WTC11 (cell line): Measurements from ENCODE around the gene SLAMF1.

Experiments used
- ATF3 ChIP-seq: sonication (generic); formaldehyde crosslinking; conservative IDR thresholded peaks from 2 replicates; pipeline ENCODE4 v1.8.1; 2022; ENCODE audit warnings: mild to moderate bottlenecking, missing genetic modification reagents
- ELF4 ChIP-seq: sonication (generic); formaldehyde crosslinking; IDR thresholded peaks from 2 replicates; pipeline ENCODE4 v1.8.1; 2022; ENCODE audit warnings: low read depth, mild to moderate bottlenecking, moderate library complexity, missing genetic modification reagents
- MLX ChIP-seq: sonication (generic); formaldehyde crosslinking; IDR thresholded peaks from 2 replicates; pipeline ENCODE4 v1.8.1; 2023; ENCODE audit warnings: mild to moderate bottlenecking, missing genetic modification reagents, moderate library complexity
- NFYB ChIP-seq: sonication (generic); formaldehyde crosslinking; conservative IDR thresholded peaks from 2 replicates; pipeline ENCODE4 v1.8.0; 2022; ENCODE audit warnings: low read depth, missing genetic modification reagents
- NR2C2 ChIP-seq: sonication (generic); formaldehyde crosslinking; IDR thresholded peaks from 2 replicates; pipeline ENCODE4 v1.8.0; 2022; ENCODE audit warnings: mild to moderate bottlenecking, missing genetic modification reagents
- OVOL2 ChIP-seq: fragments of 250-450 bp; sonication (Bioruptor Pico); IDR thresholded peaks from 2 replicates; pipeline ENCODE4 v1.9.0; 2021; ENCODE audit warnings: mild to moderate bottlenecking, borderline replicate concordance
- ZNF138 ChIP-seq: sonication (generic); formaldehyde crosslinking; conservative IDR thresholded peaks from 2 replicates; pipeline ENCODE4 v1.8.1; 2022; ENCODE audit warnings: mild to moderate bottlenecking, moderate library complexity, missing genetic modification reagents
- TF ChIP-seq, protein P1 (sequence below): sonication (generic); formaldehyde crosslinking; IDR thresholded peaks from 2 replicates; pipeline ENCODE4 v1.8.0; 2023; ENCODE audit warnings: mild to moderate bottlenecking, missing genetic modification reagents
- TF ChIP-seq, protein P2 (sequence below): fragments of 200-600 bp; IDR thresholded peaks from 2 replicates; pipeline ENCODE4 v1.8.0; 2022; ENCODE audit warnings: antibody characterized with exemption
- TF ChIP-seq, protein P3 (sequence below): sonication (generic); formaldehyde crosslinking; IDR thresholded peaks from 2 replicates; pipeline ENCODE4 v1.8.0; 2022; ENCODE audit warnings: mild to moderate bottlenecking, missing genetic modification reagents
- TF ChIP-seq, protein P4 (sequence below): sonication (generic); formaldehyde crosslinking; IDR thresholded peaks from 2 replicates; pipeline ENCODE4 v1.8.1; 2023; ENCODE audit warnings: mild to moderate bottlenecking, missing genetic modification reagents, moderate library complexity
- TF ChIP-seq, protein P5 (sequence below): sonication (generic); formaldehyde crosslinking; IDR thresholded peaks from 2 replicates; pipeline ENCODE4 v1.8.1; 2022; ENCODE audit warnings: low read depth, missing genetic modification reagents, borderline replicate concordance

DNA sequence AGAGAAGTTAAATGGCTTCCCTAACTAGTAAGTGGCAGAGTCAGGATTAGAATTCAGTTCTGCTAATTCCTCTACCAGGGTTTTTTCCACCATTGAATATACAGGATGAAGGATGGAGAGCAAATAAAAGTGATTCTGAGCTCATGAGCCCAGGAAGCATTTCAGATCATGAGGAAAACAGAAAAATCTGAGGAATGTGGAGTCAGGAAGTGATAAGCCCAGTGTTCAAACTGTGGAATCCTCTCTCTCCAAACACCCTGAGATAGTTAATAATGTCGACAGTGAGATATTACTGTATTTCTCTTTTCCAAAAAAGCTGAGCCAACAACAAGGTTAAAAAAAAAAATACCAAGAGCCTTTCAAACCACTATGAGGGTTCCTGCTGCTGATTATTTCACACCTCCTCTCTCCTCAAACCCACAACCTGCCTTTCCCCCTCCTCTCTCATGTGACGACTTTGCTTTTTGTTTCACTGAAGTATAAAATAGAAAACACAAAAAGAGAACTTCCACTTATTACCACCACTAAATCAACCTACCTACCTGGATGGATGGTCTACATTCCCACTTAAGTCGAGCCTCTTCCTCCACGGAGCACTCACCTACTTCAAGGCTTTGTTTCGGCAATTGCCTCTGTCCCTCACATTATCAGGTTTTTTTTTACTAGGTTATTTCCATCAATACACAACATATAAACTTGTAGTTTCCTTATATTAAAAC is 8.9 kb downstream of the SLAMF1 start:
- TF ChIP-seq ATF3 (CRISPR knock-in tag) (no peak), ZNF138 (no peak), NR2C2 (CRISPR knock-in tag) (no peak), MLX (CRISPR knock-in tag) (no peak), ELF4 (no peak), NFYB (CRISPR knock-in tag) (no peak), OVOL2 (CRISPR knock-in tag) (no peak)
- TF ChIP-seq, protein P1, sequence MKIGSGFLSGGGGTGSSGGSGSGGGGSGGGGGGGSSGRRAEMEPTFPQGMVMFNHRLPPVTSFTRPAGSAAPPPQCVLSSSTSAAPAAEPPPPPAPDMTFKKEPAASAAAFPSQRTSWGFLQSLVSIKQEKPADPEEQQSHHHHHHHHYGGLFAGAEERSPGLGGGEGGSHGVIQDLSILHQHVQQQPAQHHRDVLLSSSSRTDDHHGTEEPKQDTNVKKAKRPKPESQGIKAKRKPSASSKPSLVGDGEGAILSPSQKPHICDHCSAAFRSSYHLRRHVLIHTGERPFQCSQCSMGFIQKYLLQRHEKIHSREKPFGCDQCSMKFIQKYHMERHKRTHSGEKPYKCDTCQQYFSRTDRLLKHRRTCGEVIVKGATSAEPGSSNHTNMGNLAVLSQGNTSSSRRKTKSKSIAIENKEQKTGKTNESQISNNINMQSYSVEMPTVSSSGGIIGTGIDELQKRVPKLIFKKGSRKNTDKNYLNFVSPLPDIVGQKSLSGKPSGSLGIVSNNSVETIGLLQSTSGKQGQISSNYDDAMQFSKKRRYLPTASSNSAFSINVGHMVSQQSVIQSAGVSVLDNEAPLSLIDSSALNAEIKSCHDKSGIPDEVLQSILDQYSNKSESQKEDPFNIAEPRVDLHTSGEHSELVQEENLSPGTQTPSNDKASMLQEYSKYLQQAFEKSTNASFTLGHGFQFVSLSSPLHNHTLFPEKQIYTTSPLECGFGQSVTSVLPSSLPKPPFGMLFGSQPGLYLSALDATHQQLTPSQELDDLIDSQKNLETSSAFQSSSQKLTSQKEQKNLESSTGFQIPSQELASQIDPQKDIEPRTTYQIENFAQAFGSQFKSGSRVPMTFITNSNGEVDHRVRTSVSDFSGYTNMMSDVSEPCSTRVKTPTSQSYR (CRISPR knock-in tag): no peak
- TF ChIP-seq, protein P2, sequence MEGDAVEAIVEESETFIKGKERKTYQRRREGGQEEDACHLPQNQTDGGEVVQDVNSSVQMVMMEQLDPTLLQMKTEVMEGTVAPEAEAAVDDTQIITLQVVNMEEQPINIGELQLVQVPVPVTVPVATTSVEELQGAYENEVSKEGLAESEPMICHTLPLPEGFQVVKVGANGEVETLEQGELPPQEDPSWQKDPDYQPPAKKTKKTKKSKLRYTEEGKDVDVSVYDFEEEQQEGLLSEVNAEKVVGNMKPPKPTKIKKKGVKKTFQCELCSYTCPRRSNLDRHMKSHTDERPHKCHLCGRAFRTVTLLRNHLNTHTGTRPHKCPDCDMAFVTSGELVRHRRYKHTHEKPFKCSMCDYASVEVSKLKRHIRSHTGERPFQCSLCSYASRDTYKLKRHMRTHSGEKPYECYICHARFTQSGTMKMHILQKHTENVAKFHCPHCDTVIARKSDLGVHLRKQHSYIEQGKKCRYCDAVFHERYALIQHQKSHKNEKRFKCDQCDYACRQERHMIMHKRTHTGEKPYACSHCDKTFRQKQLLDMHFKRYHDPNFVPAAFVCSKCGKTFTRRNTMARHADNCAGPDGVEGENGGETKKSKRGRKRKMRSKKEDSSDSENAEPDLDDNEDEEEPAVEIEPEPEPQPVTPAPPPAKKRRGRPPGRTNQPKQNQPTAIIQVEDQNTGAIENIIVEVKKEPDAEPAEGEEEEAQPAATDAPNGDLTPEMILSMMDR: no peak
- TF ChIP-seq, protein P3, sequence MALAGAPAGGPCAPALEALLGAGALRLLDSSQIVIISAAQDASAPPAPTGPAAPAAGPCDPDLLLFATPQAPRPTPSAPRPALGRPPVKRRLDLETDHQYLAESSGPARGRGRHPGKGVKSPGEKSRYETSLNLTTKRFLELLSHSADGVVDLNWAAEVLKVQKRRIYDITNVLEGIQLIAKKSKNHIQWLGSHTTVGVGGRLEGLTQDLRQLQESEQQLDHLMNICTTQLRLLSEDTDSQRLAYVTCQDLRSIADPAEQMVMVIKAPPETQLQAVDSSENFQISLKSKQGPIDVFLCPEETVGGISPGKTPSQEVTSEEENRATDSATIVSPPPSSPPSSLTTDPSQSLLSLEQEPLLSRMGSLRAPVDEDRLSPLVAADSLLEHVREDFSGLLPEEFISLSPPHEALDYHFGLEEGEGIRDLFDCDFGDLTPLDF (CRISPR knock-in tag): no peak
- TF ChIP-seq, protein P4, sequence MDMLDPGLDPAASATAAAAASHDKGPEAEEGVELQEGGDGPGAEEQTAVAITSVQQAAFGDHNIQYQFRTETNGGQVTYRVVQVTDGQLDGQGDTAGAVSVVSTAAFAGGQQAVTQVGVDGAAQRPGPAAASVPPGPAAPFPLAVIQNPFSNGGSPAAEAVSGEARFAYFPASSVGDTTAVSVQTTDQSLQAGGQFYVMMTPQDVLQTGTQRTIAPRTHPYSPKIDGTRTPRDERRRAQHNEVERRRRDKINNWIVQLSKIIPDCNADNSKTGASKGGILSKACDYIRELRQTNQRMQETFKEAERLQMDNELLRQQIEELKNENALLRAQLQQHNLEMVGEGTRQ: no peak
- TF ChIP-seq, protein P5, sequence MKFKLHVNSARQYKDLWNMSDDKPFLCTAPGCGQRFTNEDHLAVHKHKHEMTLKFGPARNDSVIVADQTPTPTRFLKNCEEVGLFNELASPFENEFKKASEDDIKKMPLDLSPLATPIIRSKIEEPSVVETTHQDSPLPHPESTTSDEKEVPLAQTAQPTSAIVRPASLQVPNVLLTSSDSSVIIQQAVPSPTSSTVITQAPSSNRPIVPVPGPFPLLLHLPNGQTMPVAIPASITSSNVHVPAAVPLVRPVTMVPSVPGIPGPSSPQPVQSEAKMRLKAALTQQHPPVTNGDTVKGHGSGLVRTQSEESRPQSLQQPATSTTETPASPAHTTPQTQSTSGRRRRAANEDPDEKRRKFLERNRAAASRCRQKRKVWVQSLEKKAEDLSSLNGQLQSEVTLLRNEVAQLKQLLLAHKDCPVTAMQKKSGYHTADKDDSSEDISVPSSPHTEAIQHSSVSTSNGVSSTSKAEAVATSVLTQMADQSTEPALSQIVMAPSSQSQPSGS (CRISPR knock-in tag): no peak
